ENCODE data around the gene SAMD14.
A peak's percentile ranks its signal among the peaks of the same experiment; 100 is the strongest.

GRCh38 chr17:50161023-50161910, 31.3 kb upstream of the SAMD14 start:
- TF ChIP-seq CTCF (IDR thresholded peaks at IDR 0.05) (peak; percentile 83 to 99 (median 95)), POLR2A (IDR thresholded peaks at IDR 0.05) (peak in 1 of 2 donors; percentile 59)

Measured in heart left ventricle (tissue), 13 donors.